OCI-LY3 (cell line): ENCODE measurements around the gene KLRD1.

Experiments
- CTCF ChIP-seq: fragments of 200-600, 300-600 bp; sonication (generic); IDR thresholded peaks from 2 replicates; pipeline ENCODE4 v1.5.1; 2014; ENCODE audit warnings: antibody characterized with exemption, low read length, low read depth
- EZH2phosphoT487 ChIP-seq: fragments of 200-600 bp; shearing (Covaris generic); IDR thresholded peaks from 2 replicates; pipeline ENCODE4 v1.6.1; 2018; ENCODE audit warnings: antibody characterized with exemption, mixed run types, low read depth

GRCh38 chr12:10305411-10305810, 2.3 kb upstream of the KLRD1 start:
- TF ChIP-seq CTCF (no peak), EZH2phosphoT487 (no peak)
